Liver (tissue), 3 donors: ENCODE measurements around the gene FAM163A.

Source experiments
- EGR1 ChIP-seq, 2 donors: IDR thresholded peaks; 2 replicates each; pipeline ENCODE4 v1.6.1; 2016 to 2018; ENCODE audit warnings: antibody characterized with exemption in 2 of 2, low read depth in 2 of 2
- GABPA ChIP-seq, 2 donors: IDR thresholded peaks in 1 of 2; conservative IDR thresholded peaks in 1 of 2; 2 replicates each; pipeline ENCODE4 v1.6.1; 2016; ENCODE audit warnings: antibody characterized with exemption in 2 of 2, mild to moderate bottlenecking in 1 of 2, moderate library complexity in 1 of 2
- JUND ChIP-seq, 2 donors: IDR thresholded peaks; 2 replicates each; pipeline ENCODE4 v1.6.1; 2016; ENCODE audit warnings: antibody characterized with exemption in 2 of 2
- NR2F2 ChIP-seq: IDR thresholded peaks from 2 replicates; pipeline ENCODE4 v1.6.1; 2016; ENCODE audit warnings: antibody characterized with exemption
- TAF1 ChIP-seq: conservative IDR thresholded peaks from 2 replicates; pipeline ENCODE4 v1.6.1; 2016; ENCODE audit warnings: antibody characterized with exemption, mild to moderate bottlenecking
- YY1 ChIP-seq: IDR thresholded peaks from 2 replicates; pipeline ENCODE4 v1.6.1; 2016; ENCODE audit warnings: antibody characterized with exemption, mild to moderate bottlenecking
- TF ChIP-seq, protein P1 (sequence below): fragments of 150-350 bp; IDR thresholded peaks from 2 replicates; pipeline ENCODE4 v1.5.1; 2017; ENCODE audit warnings: improper control_type of control experiment, low read depth, low read length; ENCODE audit not compliant: missing input control
- TF ChIP-seq, protein P2 (sequence below): IDR thresholded peaks from 2 replicates; pipeline ENCODE4 v1.6.1; 2016; ENCODE audit warnings: antibody characterized with exemption
- TF ChIP-seq, protein P3 (sequence below): IDR thresholded peaks from 2 replicates; pipeline ENCODE4 v1.6.1; 2016; ENCODE audit warnings: antibody characterized with exemption, mild to moderate bottlenecking
- donor health status: healthy.
- donor health status: healthy.

DNA sequence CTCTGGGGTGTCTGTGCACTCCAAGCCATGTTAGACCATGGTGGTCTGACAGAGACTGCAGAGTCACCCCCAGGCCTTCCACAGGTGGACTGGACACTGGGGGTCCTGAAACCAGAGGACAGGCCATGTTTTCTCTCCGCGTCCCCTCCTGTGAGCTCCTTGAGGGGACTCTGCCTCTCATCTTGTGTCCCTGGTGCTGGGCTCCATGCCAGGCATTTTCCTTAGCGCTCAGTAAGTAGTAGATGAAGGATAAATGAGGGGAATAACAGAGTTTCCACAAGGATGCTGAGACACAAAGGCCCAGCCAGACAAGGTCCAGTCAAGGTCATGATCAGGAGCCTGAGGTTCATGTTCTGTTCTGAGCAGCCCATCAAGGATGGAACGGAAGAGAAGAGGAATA lies 57.4 kb downstream of the FAM163A start:
- TF ChIP-seq, protein P1, sequence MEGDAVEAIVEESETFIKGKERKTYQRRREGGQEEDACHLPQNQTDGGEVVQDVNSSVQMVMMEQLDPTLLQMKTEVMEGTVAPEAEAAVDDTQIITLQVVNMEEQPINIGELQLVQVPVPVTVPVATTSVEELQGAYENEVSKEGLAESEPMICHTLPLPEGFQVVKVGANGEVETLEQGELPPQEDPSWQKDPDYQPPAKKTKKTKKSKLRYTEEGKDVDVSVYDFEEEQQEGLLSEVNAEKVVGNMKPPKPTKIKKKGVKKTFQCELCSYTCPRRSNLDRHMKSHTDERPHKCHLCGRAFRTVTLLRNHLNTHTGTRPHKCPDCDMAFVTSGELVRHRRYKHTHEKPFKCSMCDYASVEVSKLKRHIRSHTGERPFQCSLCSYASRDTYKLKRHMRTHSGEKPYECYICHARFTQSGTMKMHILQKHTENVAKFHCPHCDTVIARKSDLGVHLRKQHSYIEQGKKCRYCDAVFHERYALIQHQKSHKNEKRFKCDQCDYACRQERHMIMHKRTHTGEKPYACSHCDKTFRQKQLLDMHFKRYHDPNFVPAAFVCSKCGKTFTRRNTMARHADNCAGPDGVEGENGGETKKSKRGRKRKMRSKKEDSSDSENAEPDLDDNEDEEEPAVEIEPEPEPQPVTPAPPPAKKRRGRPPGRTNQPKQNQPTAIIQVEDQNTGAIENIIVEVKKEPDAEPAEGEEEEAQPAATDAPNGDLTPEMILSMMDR, result no peak
- TF ChIP-seq GABPA (IDR thresholded peaks at IDR 0.05 in 1 of 2, conservative IDR thresholded peaks at IDR 0.05 in 1 of 2) (no peak), NR2F2 (no peak), YY1 (no peak), EGR1 (IDR thresholded peaks at IDR 0.05; ENCODE audit: low read depth in 2 of 2) (no peak), TAF1 (no peak), JUND (IDR thresholded peaks at IDR 0.05) (no peak)
- TF ChIP-seq, protein P2, sequence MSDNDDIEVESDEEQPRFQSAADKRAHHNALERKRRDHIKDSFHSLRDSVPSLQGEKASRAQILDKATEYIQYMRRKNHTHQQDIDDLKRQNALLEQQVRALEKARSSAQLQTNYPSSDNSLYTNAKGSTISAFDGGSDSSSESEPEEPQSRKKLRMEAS, result no peak
- TF ChIP-seq, protein P3, sequence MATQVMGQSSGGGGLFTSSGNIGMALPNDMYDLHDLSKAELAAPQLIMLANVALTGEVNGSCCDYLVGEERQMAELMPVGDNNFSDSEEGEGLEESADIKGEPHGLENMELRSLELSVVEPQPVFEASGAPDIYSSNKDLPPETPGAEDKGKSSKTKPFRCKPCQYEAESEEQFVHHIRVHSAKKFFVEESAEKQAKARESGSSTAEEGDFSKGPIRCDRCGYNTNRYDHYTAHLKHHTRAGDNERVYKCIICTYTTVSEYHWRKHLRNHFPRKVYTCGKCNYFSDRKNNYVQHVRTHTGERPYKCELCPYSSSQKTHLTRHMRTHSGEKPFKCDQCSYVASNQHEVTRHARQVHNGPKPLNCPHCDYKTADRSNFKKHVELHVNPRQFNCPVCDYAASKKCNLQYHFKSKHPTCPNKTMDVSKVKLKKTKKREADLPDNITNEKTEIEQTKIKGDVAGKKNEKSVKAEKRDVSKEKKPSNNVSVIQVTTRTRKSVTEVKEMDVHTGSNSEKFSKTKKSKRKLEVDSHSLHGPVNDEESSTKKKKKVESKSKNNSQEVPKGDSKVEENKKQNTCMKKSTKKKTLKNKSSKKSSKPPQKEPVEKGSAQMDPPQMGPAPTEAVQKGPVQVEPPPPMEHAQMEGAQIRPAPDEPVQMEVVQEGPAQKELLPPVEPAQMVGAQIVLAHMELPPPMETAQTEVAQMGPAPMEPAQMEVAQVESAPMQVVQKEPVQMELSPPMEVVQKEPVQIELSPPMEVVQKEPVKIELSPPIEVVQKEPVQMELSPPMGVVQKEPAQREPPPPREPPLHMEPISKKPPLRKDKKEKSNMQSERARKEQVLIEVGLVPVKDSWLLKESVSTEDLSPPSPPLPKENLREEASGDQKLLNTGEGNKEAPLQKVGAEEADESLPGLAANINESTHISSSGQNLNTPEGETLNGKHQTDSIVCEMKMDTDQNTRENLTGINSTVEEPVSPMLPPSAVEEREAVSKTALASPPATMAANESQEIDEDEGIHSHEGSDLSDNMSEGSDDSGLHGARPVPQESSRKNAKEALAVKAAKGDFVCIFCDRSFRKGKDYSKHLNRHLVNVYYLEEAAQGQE, result no peak
